Epithelial cell of prostate (primary cell): ENCODE data around the gene PLAAT5.
"Not testable (repeated sequence)": the region's sequence is repeated elsewhere in the genome, so short reads cannot be mapped to it uniquely, and the experiment has no call there.

ENCODE experiments used
- DNase-seq: peaks from one replicate; pipeline ENCODE4 v3.0.0-alpha.2; 2011; ENCODE audit warnings: low read depth, low spot score
- H3K27ac ChIP-seq: fragments of 450-650 bp; 2 replicates; pipeline ENCODE4 v1.5.1; 2017; ENCODE audit warnings: mild to moderate bottlenecking

Gene PLAAT5, protein sequence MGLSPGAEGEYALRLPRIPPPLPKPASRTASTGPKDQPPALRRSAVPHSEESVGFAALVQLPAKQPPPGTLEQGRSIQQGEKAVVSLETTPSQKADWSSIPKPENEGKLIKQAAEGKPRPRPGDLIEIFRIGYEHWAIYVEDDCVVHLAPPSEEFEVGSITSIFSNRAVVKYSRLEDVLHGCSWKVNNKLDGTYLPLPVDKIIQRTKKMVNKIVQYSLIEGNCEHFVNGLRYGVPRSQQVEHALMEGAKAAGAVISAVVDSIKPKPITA

DNA sequence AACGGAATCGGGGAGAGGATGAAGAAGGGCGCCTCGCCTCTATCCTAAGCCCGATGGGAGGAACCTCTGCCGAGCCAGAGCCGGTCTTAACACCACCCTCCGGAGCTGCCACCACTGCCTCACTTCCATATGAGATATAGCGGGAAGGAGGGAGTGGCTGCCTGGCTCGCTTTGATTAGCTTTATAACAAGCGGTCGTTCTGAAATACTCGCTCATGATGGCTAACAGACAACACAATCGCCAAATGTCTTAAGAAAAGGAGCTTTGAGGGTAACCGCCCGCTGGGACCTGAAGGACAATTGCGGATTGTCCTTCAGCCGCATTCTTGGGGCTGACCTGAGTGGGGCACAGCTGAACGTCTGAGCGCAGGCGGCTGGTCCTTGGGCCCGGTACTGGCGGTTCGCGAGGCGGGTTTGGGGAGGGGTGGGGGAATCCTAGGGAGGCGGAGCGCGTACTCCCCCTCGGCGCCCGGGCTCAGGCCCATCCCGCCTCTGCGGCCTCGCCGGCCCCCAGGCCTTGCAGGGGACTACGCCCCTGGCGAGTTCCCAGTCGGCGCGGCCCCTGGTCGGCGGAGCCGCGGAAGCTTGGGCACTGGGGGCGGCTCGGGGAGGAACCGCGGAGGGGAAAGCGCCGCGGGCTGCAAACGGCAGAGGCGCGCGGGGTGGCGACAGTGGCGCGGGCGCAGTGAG, at the start of gene PLAAT5:
PLAAT5 (minus strand) TSS at position 617 of the 689 bp plus-strand sequence; CDS start at position 484, 133 bp downstream.
- no peak for DNase-seq
- no peak within 1 kb of the TSS for H3K27ac ChIP-seq

DNA sequence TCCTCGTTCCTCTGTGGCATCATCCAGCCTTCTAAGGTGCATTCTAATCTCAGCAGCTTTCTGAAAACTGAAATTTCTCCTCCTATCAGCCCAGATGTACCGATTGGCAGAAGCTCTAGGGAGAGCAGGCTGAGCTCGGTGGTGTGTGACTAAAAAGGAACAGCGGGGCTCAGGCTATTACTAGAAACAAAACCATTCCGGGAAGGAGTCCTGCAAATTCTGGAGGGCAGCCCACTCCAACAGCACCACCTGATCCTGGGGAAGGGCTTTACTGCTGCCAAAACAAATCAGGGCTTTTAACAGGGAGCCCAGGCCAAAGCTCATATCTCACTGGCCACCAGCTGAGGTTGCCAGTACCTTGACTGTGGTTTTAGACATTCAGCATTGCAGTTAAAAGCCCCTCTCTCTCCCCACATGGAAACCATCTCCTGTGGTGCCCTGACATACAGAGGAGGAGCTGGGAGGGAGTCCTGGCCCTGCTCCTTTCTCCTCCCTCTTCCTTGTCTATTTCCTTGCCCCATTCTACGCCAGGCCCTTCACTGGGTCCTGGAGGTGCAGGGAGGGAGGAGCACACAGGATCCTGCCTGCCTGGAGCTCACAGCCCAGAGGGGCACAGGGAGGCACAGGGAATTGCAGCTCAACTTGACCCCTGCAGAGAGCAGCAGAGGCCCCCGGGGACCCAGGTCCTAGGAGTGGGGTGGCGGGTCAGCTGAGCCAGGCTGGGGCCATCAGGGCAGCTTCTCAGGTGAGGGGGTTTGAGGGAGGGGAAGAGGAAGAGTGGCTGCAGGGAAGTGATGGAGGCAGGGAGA, 46.5 kb upstream of the PLAAT5 start:
- H3K27ac ChIP-seq, result no peak overlapping the region
- DNase-seq, result no peak

DNA sequence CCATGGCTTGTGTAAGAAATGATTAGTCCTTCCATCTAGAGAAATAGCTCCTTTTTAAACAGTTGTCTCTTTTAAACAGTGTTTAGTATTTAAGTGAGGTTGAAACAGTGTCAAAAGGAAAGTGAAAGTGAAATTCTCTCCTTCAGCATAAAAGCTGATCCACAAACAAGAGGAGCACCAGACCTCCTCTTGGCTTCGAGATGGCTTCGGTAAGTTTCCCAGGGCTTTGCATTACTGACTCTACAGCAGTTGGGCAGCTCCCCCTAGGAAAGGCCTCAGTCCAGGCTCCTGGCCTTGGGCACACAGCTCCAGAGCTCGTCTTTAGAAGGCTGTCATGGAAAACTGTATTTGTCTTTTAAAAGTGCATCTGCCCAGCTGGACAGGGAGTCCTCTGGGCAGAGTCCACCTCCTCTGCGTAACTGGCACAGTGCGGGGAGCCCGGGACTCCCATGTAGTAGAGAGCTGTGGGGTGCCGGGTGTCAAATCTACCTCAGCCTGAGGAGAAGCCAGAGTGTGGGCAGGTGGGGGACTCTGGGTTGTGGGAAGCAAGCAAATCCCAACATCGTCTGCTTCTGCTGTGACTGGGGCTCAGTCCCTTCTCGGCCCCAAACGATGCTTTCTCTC, 45.8 kb upstream of the PLAAT5 start, which contains the start of gene PLAAT4:
PLAAT4 (plus strand) TSS at position 140 of the 624 bp plus-strand sequence; CDS start at position 201, 61 bp downstream.
- H3K27ac ChIP-seq, result no peak within 1 kb of the TSS
- no peak for DNase-seq

DNA sequence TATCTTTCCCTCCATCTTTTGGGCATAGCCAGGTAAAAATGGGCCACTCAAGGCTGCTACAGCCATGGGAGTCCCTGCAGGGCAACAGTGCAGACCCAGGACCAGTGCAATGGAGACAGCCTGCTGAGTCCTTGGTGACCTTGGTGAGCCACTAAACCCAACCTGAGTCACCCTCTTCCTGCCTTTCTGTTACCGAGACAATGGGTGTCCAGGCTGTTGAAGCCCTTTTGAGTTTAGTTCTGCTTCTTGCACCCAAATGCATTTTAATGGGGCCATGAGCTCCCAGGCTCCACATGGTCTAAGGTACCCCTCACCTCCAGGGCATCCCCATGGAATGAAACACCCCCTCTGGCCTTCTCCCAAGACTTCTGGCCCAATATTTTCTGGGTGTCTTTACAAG, 44.8 kb upstream of the PLAAT5 start:
- DNase-seq, result no peak

DNA sequence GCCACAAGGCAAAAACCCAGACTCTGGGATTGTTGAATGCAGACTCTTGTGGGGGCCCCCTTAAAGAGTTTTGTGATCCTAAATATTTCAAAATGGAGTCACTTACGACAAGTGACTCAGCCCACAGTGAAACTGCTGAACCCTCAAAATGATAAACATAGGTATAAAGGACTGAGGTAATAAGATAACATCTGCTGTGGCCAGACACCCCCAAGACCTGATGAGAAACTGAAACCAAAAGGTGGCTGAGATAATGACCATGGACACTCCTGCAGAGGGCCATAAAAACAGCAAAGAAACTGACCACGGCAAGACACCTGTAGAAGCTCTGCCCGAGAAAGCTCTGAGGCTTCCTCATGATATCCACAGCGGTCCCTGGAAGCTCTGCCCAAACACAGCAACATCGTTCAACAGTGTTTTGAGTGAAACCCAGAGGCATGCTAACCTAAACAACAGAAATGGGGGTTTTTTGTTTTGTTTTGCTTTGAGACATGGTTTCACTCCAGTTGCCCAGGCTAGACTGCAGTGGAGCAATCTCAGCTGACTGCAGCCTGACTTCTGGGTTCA, 44.0 kb upstream of the PLAAT5 start:
- no peak for DNase-seq
- H3K27ac ChIP-seq, result no peak overlapping the region

More for the DNA sequence above, 44.8 kb upstream of the PLAAT5 start:
- H3K27ac ChIP-seq, result no peak overlapping the region

DNA sequence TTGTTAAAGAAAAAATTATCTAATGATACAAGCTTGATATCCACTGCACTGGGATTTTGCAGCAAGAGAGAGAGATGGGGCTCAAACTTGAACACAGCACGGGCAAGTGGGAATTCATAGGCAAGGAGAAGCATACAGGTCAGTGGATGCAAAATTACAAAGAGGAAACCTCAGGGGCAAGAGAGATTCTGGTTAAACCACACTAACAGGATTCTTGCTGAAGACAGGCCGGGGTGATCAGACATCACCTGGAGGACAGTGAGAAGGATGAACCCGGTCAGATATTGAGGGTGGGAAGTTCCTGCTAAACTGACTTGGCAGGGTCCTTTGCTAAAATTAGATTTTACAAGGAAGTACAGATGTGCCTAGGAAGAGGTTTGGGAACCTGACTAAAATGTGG, 43.1 kb upstream of the PLAAT5 start:
- DNase-seq, result no peak
- no peak overlapping the region for H3K27ac ChIP-seq

DNA sequence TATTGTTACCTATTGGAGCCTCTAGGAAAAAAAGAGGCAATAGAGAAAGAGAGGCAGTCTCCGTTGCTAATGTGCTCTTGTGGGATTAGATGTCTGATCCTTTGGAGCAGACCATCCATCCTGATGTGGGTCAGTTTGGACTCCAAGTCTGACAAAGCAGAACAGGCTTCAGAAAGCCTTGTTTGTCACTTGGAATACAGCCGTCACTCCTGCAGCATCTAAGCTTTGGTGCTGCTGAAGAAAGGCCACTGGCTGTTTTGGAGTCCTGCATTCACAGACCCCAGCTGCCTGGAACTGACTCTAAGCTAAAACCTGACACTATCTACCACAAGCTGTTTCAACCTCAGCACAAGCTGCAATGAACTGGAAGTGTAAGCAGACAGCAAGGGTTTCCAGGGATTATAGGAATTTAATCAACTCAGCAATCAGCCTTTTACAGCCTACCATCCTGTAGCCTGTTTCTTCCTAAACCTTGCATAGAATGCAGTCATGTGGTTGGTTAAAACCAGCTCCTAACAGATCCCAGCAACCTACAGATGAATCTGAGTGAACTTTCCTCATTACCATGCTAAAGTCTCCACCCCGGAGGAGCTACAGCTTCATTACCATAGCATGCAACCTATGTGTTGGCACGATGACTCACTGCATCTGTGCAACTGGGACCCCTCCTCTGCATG, 42.0 kb upstream of the PLAAT5 start:
- no peak for DNase-seq
- H3K27ac ChIP-seq, result no peak overlapping the region

DNA sequence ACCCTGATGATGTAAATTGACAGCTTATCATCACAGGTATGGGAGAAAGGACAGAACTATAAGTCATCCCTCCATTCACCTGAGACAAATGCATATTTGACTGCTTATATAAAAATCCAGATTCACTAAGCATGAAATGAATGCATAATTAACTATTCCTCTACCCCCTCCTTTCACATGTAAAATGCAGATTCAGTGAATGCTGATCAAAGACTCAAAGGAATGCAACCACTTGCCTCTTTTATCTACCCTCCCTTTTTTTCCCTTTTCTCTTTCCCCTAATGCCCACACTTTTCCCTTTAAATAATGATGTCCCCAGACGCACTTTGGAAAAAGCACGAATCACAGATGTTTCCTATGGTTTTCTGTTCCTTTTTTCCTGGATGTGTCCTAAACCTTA, 41.1 kb upstream of the PLAAT5 start:
- H3K27ac ChIP-seq, result no peak overlapping the region

DNA sequence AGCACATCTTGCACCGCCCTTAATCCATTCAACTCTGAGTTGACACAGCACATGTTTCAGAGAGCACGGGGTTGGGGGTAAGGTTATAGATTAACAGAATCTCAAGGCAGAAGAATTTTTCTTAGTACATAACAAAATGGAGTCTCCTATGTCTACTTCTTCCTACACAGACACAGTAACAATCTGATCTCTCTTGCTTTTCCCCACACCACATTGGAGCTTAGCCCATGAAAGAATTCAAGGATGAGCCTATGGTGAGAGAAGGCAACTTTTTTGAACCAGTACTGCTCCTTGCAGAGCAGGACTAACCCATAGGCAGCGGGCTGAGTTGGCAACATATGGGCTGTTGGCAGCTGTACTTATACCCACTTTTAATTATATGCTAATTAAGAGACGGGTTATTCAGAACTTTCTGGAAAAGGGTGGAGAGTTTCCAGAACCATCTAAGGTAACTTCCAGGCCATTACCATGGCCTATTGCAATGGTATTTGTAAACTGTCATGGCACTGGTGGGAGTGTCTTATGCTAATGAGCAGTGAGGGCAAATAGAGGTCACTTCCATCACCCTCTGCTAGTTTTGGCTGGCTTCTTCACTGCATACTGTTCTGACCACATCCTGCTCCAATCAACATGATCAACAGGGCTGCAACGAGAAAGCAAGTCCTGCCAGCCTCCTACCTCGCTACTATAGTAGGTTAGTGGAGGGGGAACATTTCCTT, 40.3 kb upstream of the PLAAT5 start:
- H3K27ac ChIP-seq, result peak overlapping the region; percentile 53
- DNase-seq, result peak; percentile 76

More for the DNA sequence above, 41.1 kb upstream of the PLAAT5 start:
- no peak for DNase-seq

DNA sequence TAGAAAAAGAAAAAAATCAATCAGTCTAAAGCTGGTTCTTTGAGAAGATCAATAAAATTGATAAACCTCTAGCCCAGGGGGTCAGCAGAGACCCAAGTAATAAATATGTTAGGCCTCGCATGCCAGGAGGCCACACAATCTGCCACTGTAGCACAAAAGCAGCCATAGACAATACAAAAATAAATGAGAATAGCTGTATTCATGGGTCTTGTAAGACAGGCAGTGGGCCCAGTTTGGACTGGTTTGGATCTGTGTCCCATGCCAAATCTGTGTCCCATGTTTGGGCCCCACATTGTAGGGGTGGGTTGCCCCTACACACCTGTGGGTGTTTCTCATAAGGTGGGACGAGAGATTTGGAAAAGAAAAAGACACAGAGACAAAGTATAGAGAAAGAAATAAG, 39.1 kb upstream of the PLAAT5 start:
- DNase-seq, result no peak
- peak overlapping the region; percentile 60 for H3K27ac ChIP-seq

DNA sequence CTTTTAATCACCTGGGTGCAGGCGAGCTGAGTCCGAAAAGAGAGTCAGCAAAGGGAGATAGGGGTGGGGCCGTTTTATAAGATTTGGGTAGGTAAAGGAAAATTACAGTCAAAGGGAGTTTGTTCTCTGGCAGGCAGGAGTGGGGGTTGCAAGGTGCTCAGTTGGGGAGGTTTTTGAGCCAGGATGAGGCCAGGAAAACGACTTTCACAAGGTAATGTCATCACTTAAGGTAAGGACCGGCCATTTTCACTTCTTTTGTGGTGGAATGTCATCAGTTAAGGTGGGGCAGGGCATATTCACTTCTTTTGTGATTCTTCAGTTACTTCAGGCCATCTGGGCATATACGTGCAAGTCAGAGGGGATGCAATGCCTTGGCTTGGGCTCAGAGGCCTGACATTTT, 38.4 kb upstream of the PLAAT5 start:
- DNase-seq, result not testable (repeated sequence)
- H3K27ac ChIP-seq, result peak overlapping the region; percentile 60

DNA sequence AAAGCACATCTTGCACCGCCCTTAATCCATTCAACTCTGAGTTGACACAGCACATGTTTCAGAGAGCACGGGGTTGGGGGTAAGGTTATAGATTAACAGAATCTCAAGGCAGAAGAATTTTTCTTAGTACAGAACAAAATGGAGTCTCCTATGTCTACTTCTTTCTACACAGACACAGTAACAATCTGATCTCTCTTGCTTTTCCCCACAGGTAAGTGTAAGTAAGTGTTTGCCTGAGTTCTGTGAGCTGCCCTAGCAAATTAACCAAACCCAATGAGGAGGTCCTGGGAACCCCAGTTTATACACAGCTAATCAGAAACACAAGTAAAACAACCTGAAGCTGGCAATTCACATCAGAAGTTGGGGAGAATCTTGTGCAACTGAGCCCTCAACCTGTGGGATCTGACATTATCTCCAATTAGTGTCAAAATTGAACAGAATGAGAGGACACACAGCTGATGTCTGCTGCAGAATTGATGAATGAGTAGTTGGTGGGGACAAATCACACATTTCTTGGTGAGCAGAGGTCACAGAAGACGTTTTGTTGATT, 37.8 kb upstream of the PLAAT5 start:
- not testable (repeated sequence) for DNase-seq
- H3K27ac ChIP-seq, result peak overlapping the region; percentile 60

DNA sequence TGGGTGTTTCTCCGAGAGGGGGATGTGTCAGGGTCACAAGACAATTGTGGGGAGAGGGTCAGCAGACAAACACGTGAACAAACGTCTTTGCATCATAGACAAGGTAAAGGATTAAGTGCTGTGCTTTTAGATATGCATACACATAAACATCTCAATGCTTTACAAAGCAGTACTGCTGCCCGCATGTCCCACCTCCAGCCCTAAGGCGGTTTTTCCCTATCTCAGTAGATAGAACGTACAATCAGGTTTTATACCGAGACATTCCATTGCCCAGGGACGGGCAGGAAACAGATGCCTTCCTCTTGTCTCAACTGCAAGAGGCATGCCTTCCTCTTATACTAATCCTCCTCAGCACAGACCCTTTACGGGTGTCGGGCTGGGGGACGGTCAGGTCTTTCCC, 37.2 kb upstream of the PLAAT5 start:
- DNase-seq, result not testable (repeated sequence)
- peak overlapping the region; percentile 60 for H3K27ac ChIP-seq

DNA sequence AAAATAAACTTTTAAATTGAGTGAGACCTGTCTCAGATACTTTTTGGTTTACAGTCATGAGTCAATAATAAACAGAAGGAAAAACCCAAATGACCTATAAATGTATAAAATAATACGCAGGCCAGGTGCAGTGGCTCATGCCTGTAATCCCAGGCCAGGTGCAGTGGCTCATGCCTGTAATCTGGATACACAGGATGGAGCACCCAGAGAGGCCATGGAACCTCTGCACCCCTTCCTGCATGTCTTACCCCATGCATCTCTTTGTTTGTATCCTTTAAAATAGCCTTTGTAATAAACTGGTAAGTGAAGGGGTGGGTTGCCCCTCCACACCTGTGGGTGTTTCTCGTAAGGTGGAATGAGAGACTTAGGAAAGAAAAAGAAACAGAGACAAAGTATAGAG, 36.7 kb upstream of the PLAAT5 start:
- DNase-seq, result no peak
- peak overlapping the region; percentile 60 for H3K27ac ChIP-seq

DNA sequence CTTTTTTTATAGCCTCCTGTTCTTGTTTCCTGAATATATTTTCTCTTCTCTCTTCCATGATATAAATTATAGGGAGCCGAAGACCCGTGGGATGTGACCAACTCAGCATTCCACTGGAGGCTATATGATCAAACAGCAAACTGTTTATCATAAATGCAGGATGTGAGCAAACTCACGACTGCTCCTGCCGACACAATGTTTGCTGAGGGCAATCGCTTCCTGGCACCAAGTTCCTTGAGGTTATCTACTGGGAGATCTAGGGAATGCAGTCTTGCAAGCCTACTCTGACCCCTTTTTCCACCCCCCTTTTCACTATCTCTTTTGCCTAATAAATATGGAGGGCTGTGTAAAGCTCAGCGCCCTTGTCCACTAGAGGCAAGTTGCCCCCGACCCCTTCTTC, 32.2 kb upstream of the PLAAT5 start:
- no peak for DNase-seq
- no peak overlapping the region for H3K27ac ChIP-seq

DNA sequence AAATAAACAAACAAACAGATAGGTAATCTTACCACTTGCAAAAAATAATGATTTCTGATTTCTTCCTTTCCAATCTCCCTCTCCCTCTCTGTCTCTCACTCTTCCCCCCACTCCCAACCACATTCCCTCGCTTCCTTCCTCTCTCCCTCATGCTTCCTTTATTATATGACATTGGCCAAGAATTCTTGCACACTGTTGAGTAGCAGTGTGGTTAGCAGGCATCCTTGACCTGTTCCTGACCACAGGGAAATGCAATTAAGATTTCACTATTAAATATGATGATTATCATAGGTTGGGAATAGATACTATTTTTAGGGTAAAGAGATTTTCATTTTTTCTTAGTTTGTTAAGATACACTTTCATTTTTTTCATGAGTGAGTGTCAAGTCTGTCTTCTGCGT, 30.9 kb upstream of the PLAAT5 start:
- no peak for DNase-seq
- no peak overlapping the region for H3K27ac ChIP-seq

DNA sequence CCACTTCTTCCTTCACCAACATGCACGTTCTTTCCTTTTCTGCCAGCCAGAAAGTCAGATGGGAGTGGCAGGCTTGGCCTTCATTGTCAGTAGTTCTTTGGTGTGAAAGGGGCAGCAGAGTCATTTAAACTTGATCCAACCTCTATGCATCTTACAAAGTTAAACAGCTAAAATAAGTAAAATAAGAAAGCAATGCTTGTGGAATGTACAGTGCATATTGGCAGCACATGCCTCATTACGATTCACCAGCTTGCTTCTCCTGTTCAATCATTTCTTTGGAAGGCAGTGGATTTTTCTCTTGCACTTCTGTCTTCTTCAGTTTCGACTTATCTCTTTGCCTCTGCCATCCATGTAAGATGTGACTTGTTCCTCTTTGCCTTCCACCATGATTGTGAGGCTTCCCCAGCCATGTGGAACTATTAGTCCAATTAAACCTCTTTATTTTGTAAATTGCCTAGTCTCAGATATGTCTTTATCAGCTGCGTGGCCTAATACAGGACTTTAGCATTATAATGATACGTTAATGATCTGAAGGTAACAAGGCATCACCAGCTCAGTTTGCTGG, 29.7 kb upstream of the PLAAT5 start:
- no peak for DNase-seq
- no peak overlapping the region for H3K27ac ChIP-seq

DNA sequence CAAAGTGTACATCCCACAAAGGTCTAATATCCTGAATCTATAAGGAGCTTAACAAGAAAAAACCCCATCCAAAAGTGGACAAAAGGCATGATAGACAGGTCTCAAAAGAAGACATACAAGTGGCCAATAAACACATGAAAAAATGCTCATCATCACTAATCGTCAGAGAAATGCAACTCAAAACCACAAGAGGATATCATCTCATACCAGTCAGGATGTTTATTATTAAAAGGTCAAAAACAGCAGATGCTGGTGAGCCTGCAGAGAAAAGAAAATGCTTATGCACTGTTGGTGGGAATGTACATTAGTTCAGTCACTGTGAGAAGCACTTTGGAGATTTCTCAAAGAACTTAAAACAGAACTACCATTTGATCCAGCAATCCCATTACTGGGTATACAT, 27.6 kb upstream of the PLAAT5 start:
- DNase-seq, result no peak
- H3K27ac ChIP-seq, result no peak overlapping the region
